HG03565 (cell line): ENCODE results near the gene SAPCD1.
"Not testable (repeated sequence)": the region's sequence is repeated elsewhere in the genome, so short reads cannot be mapped to it uniquely, and the experiment has no call there.

ENCODE experiments used
- ATAC-seq: cut with Tn5 transposase; IDR thresholded peaks from one replicate; pipeline ENCODE4 v1.9.1; 2021; ENCODE audit warnings: mild to moderate bottlenecking, moderate library complexity; ENCODE audit not compliant: unreplicated experiment

The SAPCD1 gene

GRCh38 chr6:31776485-31776988, 14.1 kb downstream of the SAPCD1 start:
- ATAC-seq, result no peak

- peak; percentile 71 for ATAC-seq
Observed at GRCh38 chr6:31776989-31777666, 14.7 kb downstream of the SAPCD1 start, which contains the start of gene VWA7. VWA7 (minus strand) TSS chr6:31777328; CDS start chr6:31776779, 549 bp downstream.

GRCh38 chr6:31777667-31778050, 15.2 kb downstream of the SAPCD1 start:
- ATAC-seq, result no peak

- ATAC-seq, result no peak
Observed at GRCh38 chr6:31778193-31778592, 15.7 kb downstream of the SAPCD1 start.

- no peak for ATAC-seq
Observed at GRCh38 chr6:31778999-31779885, 16.8 kb downstream of the SAPCD1 start.

GRCh38 chr6:31779908-31780307, 17.5 kb downstream of the SAPCD1 start:
- no peak for ATAC-seq

GRCh38 chr6:31780507-31781243, 18.2 kb downstream of the SAPCD1 start:
- ATAC-seq, result no peak

- no peak for ATAC-seq
Observed at GRCh38 chr6:31781244-31782125, 19.0 kb downstream of the SAPCD1 start.

- no peak for ATAC-seq
Observed at GRCh38 chr6:31782126-31782855, 19.8 kb downstream of the SAPCD1 start.

GRCh38 chr6:31784098-31784925, 21.9 kb downstream of the SAPCD1 start:
- no peak for ATAC-seq

GRCh38 chr6:31785475-31785874, 23.0 kb downstream of the SAPCD1 start:
- ATAC-seq, result no peak

GRCh38 chr6:31791324-31792089, 29.1 kb downstream of the SAPCD1 start:
- no peak for ATAC-seq

- no peak for ATAC-seq
Observed at GRCh38 chr6:31792090-31792374, 29.6 kb downstream of the SAPCD1 start.

- ATAC-seq, result no peak
Observed at GRCh38 chr6:31792761-31793171, 30.3 kb downstream of the SAPCD1 start.

GRCh38 chr6:31793927-31794245, 31.4 kb downstream of the SAPCD1 start:
- not testable (repeated sequence) for ATAC-seq

GRCh38 chr6:31794294-31794865, 31.9 kb downstream of the SAPCD1 start:
- ATAC-seq, result no peak

GRCh38 chr6:31794866-31795615, 32.6 kb downstream of the SAPCD1 start:
- no peak for ATAC-seq
